ENCODE results near the gene INPP5D.

DNA sequence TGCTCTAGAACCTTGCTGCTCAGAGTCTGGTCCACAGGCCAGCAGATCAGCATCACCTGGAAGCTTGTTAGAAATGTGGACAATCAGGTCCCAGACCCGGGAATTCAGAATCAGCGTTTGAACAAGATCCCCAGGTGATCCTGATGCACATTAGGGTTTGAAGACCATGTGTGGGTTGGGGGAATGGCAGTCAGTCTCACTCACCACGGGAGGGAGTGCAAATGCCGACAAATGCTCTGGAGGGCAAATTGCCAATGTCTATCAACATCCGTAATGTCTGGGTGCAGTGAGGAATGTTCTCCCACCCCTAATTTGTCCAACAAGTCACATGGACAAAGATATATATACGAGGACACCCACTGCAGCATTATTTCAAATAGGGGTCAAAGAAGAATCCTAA, 34.5 kb downstream of the INPP5D start:
- TF ChIP-seq CTCF (IDR thresholded peaks at IDR 0.05; ENCODE audit: low read length): no peak
- no peak for TF ChIP-seq EZH2 (IDR thresholded peaks at IDR 0.05; ENCODE audit: borderline replicate concordance, low read length)

Measured in OCI-LY1 (cell line).